H1 (cell line): ENCODE results near the gene SUGP1. TPM values are rescaled to one million over a fixed set of nuclear protein-coding genes. Genes with fewer than 3 reads are reported as not detected.

ENCODE experiments used
- CTCF ChIA-PET: fragments of 300-600 bp; sonication (Branson Sonifier 250); formaldehyde crosslinking; loops from one replicate; lab custom pipeline; 2021; ENCODE audit not compliant: partially characterized antibody; lab: Charles Lee
- POLR2A ChIA-PET: fragments of 300-600 bp; sonication (Branson Sonifier 250); formaldehyde crosslinking; loops from one replicate; lab custom pipeline; 2021; ENCODE audit warnings: inconsistent platforms; ENCODE audit not compliant: partially characterized antibody; lab: Charles Lee
- DNase-seq, 2 experiments: peaks; one replicate each; pipeline versions ENCODE4 v3.0.0 to v3.0.0-alpha.2; 2010 to 2022; ENCODE audit warnings: low spot score in 2 of 2, low read depth in 1 of 2, mixed read lengths in 1 of 2
- FAIRE-seq: peaks from 2 replicates; lab custom pipeline; 2011; peaks lifted over from hg19 to GRCh38; lab: Jason Lieb, UNC
- H2AFZ ChIP-seq: 2 replicates; pipeline ENCODE4 v1.8.1; 2012; ENCODE audit warnings: low read length, inconsistent platforms
- H2AK5ac ChIP-seq: 2 replicates; pipeline ENCODE4 v1.6.1; 2013; ENCODE audit warnings: low read depth, low read length
- H2BK120ac ChIP-seq: replicated peaks from 2 replicates; pipeline ENCODE3; 2013; ENCODE audit warnings: low read depth, low read length, inconsistent platforms
- H2BK12ac ChIP-seq: 2 replicates; pipeline ENCODE4 v1.6.1; 2013; ENCODE audit warnings: low read depth, low read length
- H2BK15ac ChIP-seq: 2 replicates; pipeline ENCODE4 v1.6.1; 2013; ENCODE audit warnings: low read length
- H2BK20ac ChIP-seq: 2 replicates; pipeline ENCODE4 v1.6.1; 2013; ENCODE audit warnings: low read length
- H2BK5ac ChIP-seq: 2 replicates; pipeline ENCODE4 v1.6.1; 2013; ENCODE audit warnings: low read depth, low read length
- H3K14ac ChIP-seq: 2 replicates; pipeline ENCODE4 v1.6.1; 2013; ENCODE audit warnings: inconsistent platforms; ENCODE audit not compliant: insufficient read length
- H3K18ac ChIP-seq: 2 replicates; pipeline ENCODE4 v1.6.1; 2013; ENCODE audit warnings: low read length; ENCODE audit errors: extremely low read depth
- H3K23ac ChIP-seq: 2 replicates; pipeline ENCODE4 v1.6.1; 2013; ENCODE audit warnings: inconsistent platforms; ENCODE audit not compliant: insufficient read length
- H3K23me2 ChIP-seq: 2 replicates; pipeline ENCODE4 v1.6.1; 2013; ENCODE audit warnings: low read depth, low read length
- H3K27ac ChIP-seq: 2 replicates; pipeline ENCODE4 v1.6.1; 2011; ENCODE audit warnings: low read depth, low read length, inconsistent platforms
- H3K27me3 ChIP-seq, 4 experiments: replicated peaks in 1 of 4; 1 replicate in 1 of 4; 2 replicates in 3 of 4; pipeline versions ENCODE4 v1.6.1 to v1.8.1; 2011 to 2013; ENCODE audit warnings: low read length in 3 of 4, mild to moderate bottlenecking in 3 of 4, inconsistent platforms in 2 of 4, mixed read lengths in 2 of 4, moderate library complexity in 1 of 4; ENCODE audit not compliant: control insufficient read depth in 3 of 4, insufficient read depth in 3 of 4; ENCODE audit errors: extremely low read depth in 1 of 4
- H3K36me3 ChIP-seq, 4 experiments: 2 replicates each; pipeline versions ENCODE4 v1.6.1 to v1.8.1; 2011 to 2013; ENCODE audit warnings: mild to moderate bottlenecking in 4 of 4, low read length in 3 of 4, moderate library complexity in 2 of 4, control low read depth in 1 of 4, inconsistent platforms in 1 of 4; ENCODE audit not compliant: insufficient read depth in 4 of 4, control insufficient read depth in 2 of 4
- H3K4ac ChIP-seq: replicated peaks from 2 replicates; pipeline ENCODE3; 2013; ENCODE audit warnings: low read length, low read depth, mixed read lengths, inconsistent platforms; ENCODE audit not compliant: insufficient read length
- H3K4me1 ChIP-seq, 4 experiments: replicated peaks in 1 of 4; 1 replicate in 1 of 4; 2 replicates in 3 of 4; pipeline versions ENCODE4 v1.6.1 to v1.8.1; 2011 to 2013; ENCODE audit warnings: low read length in 3 of 4, inconsistent platforms in 2 of 4, mixed read lengths in 1 of 4; ENCODE audit not compliant: insufficient read depth in 4 of 4, control insufficient read depth in 3 of 4
- H3K4me2 ChIP-seq, 2 experiments: 2 replicates each; pipeline versions ENCODE4 v1.6.1 to v1.8.1; 2011 to 2013; ENCODE audit warnings: low read depth in 2 of 2, low read length in 2 of 2, control low read depth in 1 of 2, inconsistent platforms in 1 of 2, mild to moderate bottlenecking in 1 of 2; ENCODE audit not compliant: insufficient read depth in 1 of 2
- H3K4me3 ChIP-seq, 4 experiments: fragments of 200-600, 300-600 bp in 1 of 4; sonication (generic), shearing (Covaris generic), sonication (Bioruptor Twin) in 1 of 4; 2 replicates each; pipeline versions ENCODE4 v1.5.1 to v1.8.1; 2011 to 2016; ENCODE audit warnings: low read length in 4 of 4, low read depth in 3 of 4, control low read depth in 2 of 4, inconsistent platforms in 2 of 4, mild to moderate bottlenecking in 2 of 4, mixed read lengths in 1 of 4, moderate library complexity in 1 of 4; ENCODE audit not compliant: insufficient read depth in 2 of 4; ENCODE audit errors: extremely low read depth in 1 of 4
- H3K56ac ChIP-seq: replicated peaks from 2 replicates; pipeline ENCODE3; 2013; ENCODE audit warnings: low read depth, mild to moderate bottlenecking, mixed read lengths, low read length, inconsistent platforms; ENCODE audit not compliant: insufficient read length
- H3K79me1 ChIP-seq: 2 replicates; pipeline ENCODE4 v1.6.1; 2013; ENCODE audit warnings: low read depth, low read length, control low read depth
- H3K79me2 ChIP-seq, 2 experiments: 2 replicates each; pipeline versions ENCODE4 v1.6.1 to v1.8.1; 2012 to 2013; ENCODE audit warnings: low read length in 2 of 2, mild to moderate bottlenecking in 2 of 2, inconsistent platforms in 1 of 2; ENCODE audit not compliant: insufficient read depth in 2 of 2, control insufficient read depth in 1 of 2
- H3K9ac ChIP-seq, 4 experiments: replicated peaks in 1 of 4; 1 replicate in 1 of 4; 2 replicates in 3 of 4; pipeline versions ENCODE4 v1.6.1 to v1.8.1; 2011 to 2013; ENCODE audit warnings: low read depth in 3 of 4, low read length in 3 of 4, control low read depth in 2 of 4, mild to moderate bottlenecking in 2 of 4, moderate library complexity in 2 of 4, inconsistent platforms in 1 of 4; ENCODE audit errors: extremely low read depth in 1 of 4
- H3K9me3 ChIP-seq, 2 experiments: 2 replicates each; pipeline versions ENCODE4 v1.6.1 to v1.8.1; 2012 to 2013; ENCODE audit warnings: mild to moderate bottlenecking in 2 of 2, moderate library complexity in 2 of 2, control low read depth in 1 of 2, inconsistent platforms in 1 of 2, low read depth in 1 of 2, low read length in 1 of 2, mixed read lengths in 1 of 2; ENCODE audit not compliant: insufficient read depth in 2 of 2
- H4K20me1 ChIP-seq, 2 experiments: replicated peaks in 1 of 2; 2 replicates each; pipeline versions ENCODE3 to v1.8.1; 2011 to 2013; ENCODE audit warnings: inconsistent platforms in 2 of 2, low read length in 2 of 2, mild to moderate bottlenecking in 1 of 2; ENCODE audit not compliant: insufficient read depth in 2 of 2, control insufficient read depth in 1 of 2
- H4K5ac ChIP-seq: 2 replicates; pipeline ENCODE4 v1.6.1; 2013; ENCODE audit warnings: low read length, low read depth, mixed read lengths, inconsistent platforms; ENCODE audit not compliant: insufficient read length
- H4K8ac ChIP-seq: 2 replicates; pipeline ENCODE4 v1.8.0; 2013; ENCODE audit warnings: mild to moderate bottlenecking, moderate library complexity, low read length, inconsistent platforms; ENCODE audit not compliant: insufficient read depth; ENCODE audit errors: extremely low read depth
- H4K91ac ChIP-seq: replicated peaks from 2 replicates; pipeline ENCODE3; 2013; ENCODE audit warnings: low read length, mixed read lengths, inconsistent platforms; ENCODE audit not compliant: insufficient read length
- BRCA1 ChIP-seq: IDR thresholded peaks from 2 replicates; pipeline ENCODE4 v1.6.1; 2012; ENCODE audit warnings: low read depth, low read length, improper control_type of control experiment
- CEBPB ChIP-seq: IDR thresholded peaks from 2 replicates; pipeline ENCODE4 v1.6.1; 2012; ENCODE audit warnings: low read depth, low read length
- CHD2 ChIP-seq: IDR thresholded peaks from 2 replicates; pipeline ENCODE4 v1.6.1; 2012; ENCODE audit warnings: low read length, improper control_type of control experiment
- KDM1A ChIP-seq: fragments of 200-600, 300-600 bp; sonication (generic); IDR thresholded peaks from 2 replicates; pipeline ENCODE4 v1.7.1; 2016; ENCODE audit warnings: mild to moderate bottlenecking, low read length, borderline replicate concordance
- RBBP5 ChIP-seq: IDR thresholded peaks from 2 replicates; pipeline ENCODE4 v1.7.1; 2012; ENCODE audit warnings: low read depth, mild to moderate bottlenecking, inconsistent platforms, low read length, moderate library complexity, borderline replicate concordance
- SP4 ChIP-seq: IDR thresholded peaks from 2 replicates; pipeline ENCODE4 v1.6.1; 2012; ENCODE audit warnings: low read length, inconsistent platforms
- TAF1 ChIP-seq: IDR thresholded peaks from 2 replicates; pipeline ENCODE4 v1.6.1; 2011; ENCODE audit warnings: mild to moderate bottlenecking, low read depth, low read length
- TAF7 ChIP-seq: optimal IDR thresholded peaks from 2 replicates; pipeline ENCODE3; 2011; ENCODE audit warnings: low read depth, mild to moderate bottlenecking, inconsistent platforms, low read length, moderate library complexity, borderline replicate concordance
- YY1 ChIP-seq: IDR thresholded peaks from 2 replicates; pipeline ENCODE4 v1.6.1; 2011; ENCODE audit warnings: low read depth, mild to moderate bottlenecking, low read length
- WGBS, 2 experiments: shearing (Covaris generic) in 1 of 2; methylation state at CpG; one replicate each; pipeline versions ENCODE4 v1.1.6 to v1.1.7; 2013 to 2015; ENCODE audit warnings: low lambda C conversion rate in 2 of 2, mixed read lengths in 2 of 2, inconsistent platforms in 1 of 2, low coverage in 1 of 2, missing lambda C conversion rate in 1 of 2; ENCODE audit not compliant: insufficient replicate concordance in 2 of 2, insufficient coverage in 1 of 2, insufficient read length in 1 of 2; ENCODE audit errors: extremely low coverage in 1 of 2, missing lambda C conversion rate in 1 of 2; 5-methylcytosine and 5-hydroxymethylcytosine counted together
- polyA plus RNA-seq, 7 experiments: library from polyadenylated mRNA; depleted of rRNA in 3 of 7; stranded (reverse) in 5 of 7; unstranded in 2 of 7; fragments of >200 nt in 5 of 7; fragments of 200-250 nt in 2 of 7; gene quantifications; 1 replicate in 5 of 7; 2 replicates in 1 of 7; 4 replicates in 1 of 7; pipeline versions ENCODE4 v1.2.1 to v1.2.3, GENCODE V29; 2011 to 2013; ENCODE audit warnings: missing spikeins in 2 of 7, mixed read lengths in 2 of 7
- total RNA-seq: library from RNA; stranded (reverse); fragmentation: NEBNext Ultra II Directional; extraction: Animal tissue kit (Norgen Biotek cat#: 25700); gene quantifications from 2 replicates; pipeline ENCODE4 v1.2.1, GENCODE V29; 2021
- TF ChIP-seq, protein P1 (sequence below): IDR thresholded peaks from 2 replicates; pipeline ENCODE4 v1.6.1; 2011; ENCODE audit warnings: low read length, improper control_type of control experiment
- TF ChIP-seq, protein P2 (sequence below): IDR thresholded peaks from 2 replicates; pipeline ENCODE4 v1.6.1; 2011; ENCODE audit warnings: low read depth, mild to moderate bottlenecking, low read length; ENCODE audit not compliant: insufficient read depth
- TF ChIP-seq, protein P3 (sequence below): IDR thresholded peaks from 2 replicates; pipeline ENCODE4 v1.6.1; 2012; ENCODE audit warnings: inconsistent platforms

The SUGP1 gene
- total and polyA plus RNA-seq, 2 of the 8 experiments (the other 6 are each of a cell fraction or from before 2014, with no cell fraction given), result 38.5 to 65.2 TPM

DNA sequence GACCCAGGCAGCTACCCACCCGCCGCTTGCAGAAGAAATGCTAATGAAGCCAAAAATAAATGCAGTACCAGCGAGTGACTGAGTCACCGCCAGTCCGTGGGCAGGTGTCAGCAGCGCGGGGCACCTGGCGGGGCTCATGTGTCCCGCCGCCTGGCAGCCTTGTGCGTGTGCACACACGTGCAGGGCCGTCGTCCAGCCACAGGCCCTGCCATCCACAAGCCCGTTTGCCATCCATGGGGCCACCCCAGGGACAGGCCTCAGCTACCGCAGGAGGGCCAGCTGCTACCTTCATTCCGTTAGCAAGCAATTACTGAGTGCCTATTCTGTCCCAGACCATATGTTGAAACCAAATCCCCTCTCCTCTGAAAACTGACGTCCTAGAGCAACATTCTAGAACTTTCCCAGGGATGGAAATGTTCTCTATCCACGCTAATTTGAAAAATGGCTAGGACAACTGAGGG lies 88.0 kb downstream of the SUGP1 start:
- Histone ChIP-seq H3K23me2 (no peaks in the 10 kb centered on the region), H2BK120ac (no peak overlapping the region), H3K79me2 (no peaks in the 10 kb centered on the region), H3K56ac (no peak overlapping the region), H2BK5ac (no peak overlapping the region), H3K14ac (no peak overlapping the region), H3K79me1 (no peaks in the 10 kb centered on the region), H3K9ac (no peak overlapping the region), H3K27me3 (no peaks in the 10 kb centered on the region; a peak in 1 of 7 replicates), H3K4me3 (no peak overlapping the region), H2BK15ac (no peak overlapping the region), H4K20me1 (no peaks in the 10 kb centered on the region), H2BK20ac (no peak overlapping the region), H3K4me1 (peaks cover 0 to 2% (median 0%) of the 10 kb centered on the region in 4 experiments; a peak in 1 of 7 replicates), H2BK12ac (no peak overlapping the region), H3K9me3 (peaks cover 7 to 13% of the 10 kb centered on the region in 2 experiments), H3K4me2 (no peak overlapping the region), H3K23ac (no peak overlapping the region), H3K18ac (no peak overlapping the region), H2AK5ac (no peak overlapping the region), H4K91ac (no peak overlapping the region), H3K27ac (no peak overlapping the region), H2AFZ (no peak overlapping the region), H4K8ac (no peak overlapping the region), H3K4ac (no peak overlapping the region), H3K36me3 (no peaks in the 10 kb centered on the region), H4K5ac (no peak overlapping the region)
- DNase-seq (no peak), FAIRE-seq (no peak)
- 87% methylated on average over 19 of the region's 19 CpGs; no CpG with 5 or more reads in 1 of the 2 experiments for WGBS, 2 experiments
- ChIA-PET POLR2A (interaction anchor here (0.6 to 1.9 kb wide), 3 partner anchors 31 to 87 kb away, joined by 3 to 5 read pairs (median 4); no protein-coding TSS in a partner anchor), CTCF (interaction anchor here (0.6 to 0.8 kb wide), 3 partner anchors 28 to 269 kb away, joined by 3 to 5 read pairs (median 3); no protein-coding TSS in a partner anchor)
- no peak for TF ChIP-seq TAF7
- TF ChIP-seq SP4, result no peak
- TF ChIP-seq, protein P1, sequence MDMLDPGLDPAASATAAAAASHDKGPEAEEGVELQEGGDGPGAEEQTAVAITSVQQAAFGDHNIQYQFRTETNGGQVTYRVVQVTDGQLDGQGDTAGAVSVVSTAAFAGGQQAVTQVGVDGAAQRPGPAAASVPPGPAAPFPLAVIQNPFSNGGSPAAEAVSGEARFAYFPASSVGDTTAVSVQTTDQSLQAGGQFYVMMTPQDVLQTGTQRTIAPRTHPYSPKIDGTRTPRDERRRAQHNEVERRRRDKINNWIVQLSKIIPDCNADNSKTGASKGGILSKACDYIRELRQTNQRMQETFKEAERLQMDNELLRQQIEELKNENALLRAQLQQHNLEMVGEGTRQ, result no peak
- no peak for TF ChIP-seq TAF1
- TF ChIP-seq CHD2, result no peak
- TF ChIP-seq, protein P2, sequence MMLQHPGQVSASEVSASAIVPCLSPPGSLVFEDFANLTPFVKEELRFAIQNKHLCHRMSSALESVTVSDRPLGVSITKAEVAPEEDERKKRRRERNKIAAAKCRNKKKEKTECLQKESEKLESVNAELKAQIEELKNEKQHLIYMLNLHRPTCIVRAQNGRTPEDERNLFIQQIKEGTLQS, result no peak
- no peak for TF ChIP-seq KDM1A
- TF ChIP-seq, protein P3, sequence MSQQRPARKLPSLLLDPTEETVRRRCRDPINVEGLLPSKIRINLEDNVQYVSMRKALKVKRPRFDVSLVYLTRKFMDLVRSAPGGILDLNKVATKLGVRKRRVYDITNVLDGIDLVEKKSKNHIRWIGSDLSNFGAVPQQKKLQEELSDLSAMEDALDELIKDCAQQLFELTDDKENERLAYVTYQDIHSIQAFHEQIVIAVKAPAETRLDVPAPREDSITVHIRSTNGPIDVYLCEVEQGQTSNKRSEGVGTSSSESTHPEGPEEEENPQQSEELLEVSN, result no peak
- TF ChIP-seq YY1, result no peak
- no peak for TF ChIP-seq BRCA1
- no peak for TF ChIP-seq CEBPB
- TF ChIP-seq RBBP5, result no peak
